NCI-H1694 (cell line): ENCODE data around the gene NUP210L.

Source experiments
- DNase-seq: peaks from one replicate; lab custom pipeline; 2025; lab: John Stamatoyannopoulos, UW

The NUP210L gene

DNA sequence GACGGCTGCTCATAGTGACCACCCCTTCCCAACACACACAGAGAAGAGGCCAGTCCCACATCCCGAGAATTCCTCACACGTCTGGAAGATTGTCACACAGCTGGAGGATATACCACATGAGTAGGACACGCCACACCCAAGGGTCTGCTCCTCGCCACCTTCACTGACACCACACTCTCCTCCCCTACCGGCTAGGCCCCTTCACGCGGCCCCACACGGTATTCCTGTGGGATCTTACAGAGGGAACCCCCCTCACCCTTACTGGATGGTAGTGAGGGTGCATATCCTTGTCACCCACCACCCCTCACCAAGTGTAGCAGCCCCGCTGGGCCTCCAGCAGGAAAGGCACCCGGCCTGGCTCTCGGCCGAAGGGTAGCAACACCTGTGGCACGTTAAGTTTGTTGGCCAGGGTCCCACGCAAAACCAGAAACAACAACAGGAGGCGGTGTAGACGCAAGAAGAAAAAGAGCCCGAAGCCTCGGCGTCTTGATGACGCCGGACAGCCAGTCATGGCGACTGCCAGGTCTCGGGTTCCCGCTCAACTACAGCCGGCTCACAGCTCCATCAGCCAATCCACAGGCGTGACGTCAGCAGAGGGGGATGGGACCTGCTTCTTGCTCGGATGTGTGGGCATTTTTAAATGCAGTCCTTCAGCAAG, at the start of gene NUP210L:
Gene NUP210L, minus strand, starts transcription at position 540 of the 658 bp plus-strand sequence.
- DNase-seq = no peak

DNA sequence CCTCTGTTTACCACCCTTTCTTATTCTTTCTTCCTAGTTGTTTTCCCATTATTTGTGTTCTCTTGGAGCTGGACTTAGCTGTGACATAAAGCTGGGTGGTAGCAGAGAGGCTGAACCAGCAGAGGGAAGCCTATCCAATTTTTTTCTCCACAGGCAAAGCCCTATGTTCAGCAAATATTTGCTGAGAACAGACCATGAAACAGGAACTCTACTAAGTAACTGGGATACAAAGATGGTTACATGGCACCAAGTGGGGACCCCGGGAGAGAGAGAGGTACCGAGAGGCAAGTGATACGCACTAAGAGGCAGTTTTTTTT, 44.6 kb upstream of the NUP210L start:
- DNase-seq = peak; percentile 31

DNA sequence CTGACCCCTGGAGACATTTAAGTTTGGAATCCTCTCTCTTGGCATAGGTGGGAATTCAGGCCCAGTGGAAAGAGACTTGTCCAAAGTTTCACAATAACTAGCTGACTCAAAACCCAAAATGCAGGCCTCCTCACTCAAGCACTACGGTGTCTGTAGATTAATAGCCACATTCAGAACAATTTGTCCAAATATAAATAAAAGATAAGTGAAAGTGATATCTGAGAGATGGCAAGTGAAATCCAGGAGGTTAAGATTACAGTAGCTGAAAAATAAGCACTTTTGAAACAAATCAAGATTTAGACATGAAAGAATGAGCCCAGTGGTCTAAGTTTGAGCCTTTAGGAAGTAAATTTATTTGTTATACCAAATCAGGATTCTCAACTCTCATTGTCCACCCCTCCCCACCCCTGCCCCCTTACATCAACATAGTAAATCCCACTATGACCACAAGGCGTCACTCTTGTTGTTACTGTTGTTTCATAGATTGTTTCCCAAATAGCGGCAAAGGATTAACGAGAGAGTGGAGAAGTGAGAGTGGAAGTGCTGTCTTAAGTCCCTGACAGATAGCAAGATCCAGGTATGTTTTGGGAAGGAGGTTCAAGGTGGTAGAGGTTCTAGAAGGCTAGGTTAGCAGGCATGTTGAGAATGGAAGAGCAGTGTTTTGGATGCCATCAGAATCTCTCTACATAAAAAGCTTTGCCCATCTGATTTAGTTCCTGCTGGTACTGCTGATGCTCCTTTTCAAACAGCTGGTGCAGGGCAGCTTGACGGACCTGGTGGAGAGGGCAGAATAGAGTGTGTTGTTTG, 44.1 kb upstream of the NUP210L start:
- DNase-seq = peak; percentile 87

DNA sequence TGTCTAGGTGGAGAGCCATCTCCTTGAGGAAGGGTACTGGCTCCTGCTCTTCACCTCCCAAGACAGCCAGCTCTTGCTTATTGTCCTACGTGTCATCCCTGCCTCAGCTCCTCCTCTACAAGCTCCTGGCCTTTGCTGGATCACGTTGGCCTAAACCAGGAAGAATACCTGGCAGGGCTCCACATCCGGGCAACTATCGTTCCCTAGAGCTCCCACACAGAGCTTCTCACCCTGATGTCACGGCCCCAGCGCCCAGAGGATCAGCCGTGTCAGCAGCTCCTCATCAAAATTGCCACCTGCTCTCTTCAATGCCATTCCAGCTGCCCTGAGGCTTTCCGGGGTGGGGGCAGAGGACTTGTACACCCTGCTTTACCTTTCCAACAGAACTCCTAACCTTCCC, 38.9 kb upstream of the NUP210L start:
- DNase-seq = peak; percentile 29

DNA sequence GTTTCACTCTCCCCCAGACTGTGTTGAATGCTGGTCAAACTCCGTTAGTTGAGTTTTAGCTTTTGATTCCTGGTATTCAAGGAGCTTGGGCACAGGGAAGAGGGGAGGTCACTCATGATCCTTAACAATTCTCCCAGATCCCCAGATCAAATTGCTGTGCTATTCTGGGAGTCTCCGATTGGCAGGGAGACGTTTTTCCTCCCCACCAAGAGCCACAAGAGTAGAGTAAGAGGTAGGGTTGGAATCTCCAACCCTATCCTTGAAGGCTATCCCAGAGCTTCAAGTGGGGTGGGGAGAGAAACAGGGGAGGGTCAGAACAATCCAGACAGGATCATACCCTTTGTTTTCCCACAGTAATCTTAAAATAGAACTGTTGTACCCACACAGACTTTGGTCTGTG, 37.6 kb upstream of the NUP210L start:
- DNase-seq = no peak

DNA sequence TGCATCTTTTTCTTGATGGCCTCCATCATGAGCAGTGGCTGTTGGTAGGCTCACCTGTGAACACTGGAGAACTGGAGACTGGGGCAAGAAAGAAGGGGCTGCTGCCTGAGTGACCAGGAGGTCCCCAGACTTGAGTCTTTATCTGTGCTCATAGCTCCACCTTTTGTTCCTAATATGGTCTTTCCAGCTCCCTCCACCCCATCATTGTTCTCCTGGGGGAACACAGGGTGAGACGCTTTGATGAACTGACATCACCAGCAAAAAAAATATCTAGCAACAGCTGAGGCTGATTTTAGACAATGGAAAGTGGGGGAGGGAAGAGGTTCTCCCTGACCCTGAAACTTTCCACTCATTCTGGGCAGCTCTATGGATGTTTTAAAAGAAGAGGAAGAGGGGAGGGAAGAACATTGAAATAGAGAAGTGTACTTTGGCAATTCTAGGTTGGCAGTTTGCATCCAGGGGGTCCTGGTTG, 37.2 kb upstream of the NUP210L start, which contains the start of gene TPM3:
Gene TPM3, minus strand, starts transcription at position 111 of the 472 bp plus-strand sequence. Its CDS starts 82 bp downstream, at position 29.
- no peak for DNase-seq

DNA sequence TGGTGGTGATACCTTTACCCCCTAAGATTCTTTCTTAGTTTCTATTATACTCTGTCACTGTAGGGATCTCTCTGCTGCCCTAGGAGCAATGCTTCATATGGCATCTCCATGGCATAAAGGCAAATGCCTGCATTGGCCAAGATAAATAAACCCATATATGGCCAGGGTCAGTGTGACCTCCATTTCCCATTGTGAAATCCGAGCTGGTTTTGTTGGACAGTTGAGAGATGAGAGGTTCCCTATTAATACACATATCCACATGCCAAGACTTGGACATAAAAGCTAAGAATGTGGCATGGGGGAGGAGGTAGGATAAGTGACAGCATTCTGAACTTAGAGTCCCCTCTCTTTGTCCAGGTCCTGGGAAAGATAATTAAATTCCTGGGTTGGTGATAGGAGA, 35.7 kb upstream of the NUP210L start:
- DNase-seq = no peak

DNA sequence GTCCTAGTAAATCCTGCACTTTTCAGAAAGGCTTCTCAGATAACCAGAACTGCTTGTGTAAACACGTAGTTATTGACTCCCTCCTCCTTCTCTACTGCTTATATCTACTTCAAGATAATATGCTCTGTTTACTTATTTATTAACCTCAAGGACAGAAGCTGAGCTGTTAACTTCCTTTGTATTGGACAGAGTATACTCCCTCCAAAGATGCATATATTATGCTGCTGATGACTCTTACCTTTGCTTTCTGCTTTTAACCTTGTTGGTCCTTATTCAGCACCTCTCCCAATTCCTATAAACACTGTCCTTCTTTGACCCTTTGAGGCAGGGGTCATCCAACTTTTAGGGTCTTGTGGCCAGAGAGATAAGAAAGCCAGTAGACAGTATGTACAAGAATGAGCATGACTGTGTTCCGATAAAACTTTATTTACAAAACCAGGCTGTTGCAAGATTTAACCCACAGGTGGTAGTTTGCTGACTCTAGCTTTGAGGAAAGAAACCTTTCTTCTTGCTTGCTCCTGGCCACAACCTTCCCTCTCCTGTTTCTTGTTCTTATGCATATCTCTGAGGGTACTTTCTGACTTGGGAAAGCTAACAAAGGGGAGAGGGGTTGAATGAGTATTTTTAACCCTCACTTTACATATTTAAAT, 32.1 kb upstream of the NUP210L start:
- no peak for DNase-seq

DNA sequence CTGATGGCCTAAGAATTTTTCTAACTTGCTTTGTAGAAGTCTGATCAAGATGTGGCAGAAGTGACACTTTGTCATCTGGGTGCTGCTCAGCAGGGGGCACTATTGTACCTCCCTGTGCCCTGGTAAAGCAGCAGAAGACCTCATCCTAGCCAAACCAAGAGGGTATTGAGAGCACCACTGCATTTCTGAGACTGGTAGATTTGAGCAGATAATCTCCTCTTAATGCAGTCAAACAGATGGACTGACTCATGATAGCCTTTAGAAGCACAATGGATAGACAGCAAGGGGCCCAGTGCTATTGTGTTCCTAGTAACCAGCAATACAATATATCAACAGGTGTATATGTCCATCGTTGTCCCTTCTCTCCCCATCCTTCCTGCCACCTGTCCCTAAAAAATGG, 31.3 kb upstream of the NUP210L start:
- peak; percentile 79 for DNase-seq

DNA sequence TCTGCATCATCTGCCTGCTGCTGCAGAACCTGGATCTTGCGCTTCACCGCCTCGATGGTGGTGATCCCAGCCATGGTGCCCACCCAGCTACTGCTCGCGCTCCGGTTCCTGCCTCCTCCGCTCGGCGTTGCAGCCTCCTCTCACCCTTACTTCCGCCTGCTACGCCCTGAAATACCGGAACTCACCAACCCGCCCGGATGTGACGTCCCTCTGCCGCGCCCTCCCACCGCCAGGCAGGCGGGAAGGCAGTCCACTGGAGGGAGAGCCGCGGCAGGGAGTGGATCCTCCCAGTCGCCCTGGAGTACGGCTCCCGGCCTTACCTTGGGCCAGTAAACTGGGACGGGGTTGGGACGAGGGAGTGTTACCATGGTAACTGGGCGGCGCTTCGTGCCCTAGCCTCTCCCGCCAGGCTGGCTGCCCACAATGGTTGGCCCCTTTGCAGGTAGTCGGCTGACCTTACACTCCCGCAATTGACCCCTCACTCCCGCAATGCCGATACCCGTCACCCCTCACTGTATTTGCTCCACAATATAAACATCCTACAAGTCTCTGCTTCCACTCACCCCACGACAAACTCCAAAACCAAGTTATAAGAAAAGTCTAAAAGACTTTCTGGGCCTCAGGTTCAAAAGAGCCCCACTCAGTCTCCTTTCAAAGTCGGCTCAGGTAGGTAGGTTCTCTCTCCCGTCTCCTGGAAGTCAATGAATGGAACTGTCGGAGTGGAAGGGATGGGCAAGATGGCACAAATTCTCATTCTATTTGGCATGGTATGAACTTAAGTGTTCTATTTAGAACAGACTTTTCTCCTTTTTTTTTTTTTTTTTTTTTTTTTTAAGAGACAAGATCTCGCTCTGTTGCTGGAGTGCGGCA, 28.4 kb upstream of the NUP210L start:
- peak; percentile 99 for DNase-seq

DNA sequence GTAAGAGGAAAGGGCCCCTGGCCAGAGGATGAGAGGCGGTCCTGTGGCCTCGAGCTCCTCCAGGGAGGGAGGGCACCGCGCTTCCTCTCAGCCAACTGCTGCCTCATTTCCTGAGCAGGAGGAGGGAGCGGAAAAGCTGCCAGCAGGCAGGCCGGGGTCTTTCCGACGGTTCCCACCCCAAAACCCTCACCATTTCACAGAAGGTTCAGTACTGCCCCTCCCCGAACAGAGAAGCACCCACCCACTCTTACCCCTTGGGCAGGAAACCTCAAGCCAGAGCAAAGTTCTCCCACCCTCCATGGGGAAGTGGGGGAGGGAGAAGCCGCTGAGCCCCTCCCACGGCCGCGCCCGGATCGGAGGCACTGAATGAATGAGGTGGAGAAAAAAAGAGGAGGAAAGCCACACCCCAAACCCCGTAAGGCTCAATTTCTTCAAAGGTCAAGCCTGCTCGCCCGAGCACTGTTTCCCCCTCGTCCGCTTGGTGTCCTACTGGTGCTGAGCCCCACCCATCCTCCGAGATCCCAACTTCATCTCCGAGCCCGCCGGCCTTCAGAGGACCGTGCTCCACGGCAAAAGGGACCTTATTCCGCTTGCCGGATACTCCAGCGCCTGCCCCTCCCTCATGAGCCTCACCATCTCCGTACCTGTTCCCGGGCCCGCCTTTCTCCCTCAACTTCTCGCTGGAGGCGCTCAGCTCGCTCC, 27.6 kb upstream of the NUP210L start:
- peak; percentile 53 for DNase-seq

DNA sequence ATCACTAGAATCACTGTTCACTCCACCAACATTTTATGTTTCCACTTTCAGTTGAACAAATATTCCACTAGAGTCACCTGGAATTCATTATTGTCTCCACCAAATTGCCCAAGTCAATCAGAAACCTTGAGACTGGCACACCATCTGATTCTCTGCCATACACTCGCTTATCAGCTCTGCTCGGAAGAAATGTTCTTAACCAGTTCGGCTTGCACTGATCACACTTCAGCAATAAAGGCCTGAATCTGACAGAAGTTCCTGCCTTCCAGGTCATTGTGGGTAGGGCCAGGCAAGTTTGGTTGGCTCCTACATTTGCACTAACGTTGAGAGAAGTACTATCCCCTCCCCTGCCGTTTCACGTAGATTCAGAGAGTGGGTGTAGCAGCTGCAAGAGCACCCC, 27.1 kb upstream of the NUP210L start:
- no peak for DNase-seq

DNA sequence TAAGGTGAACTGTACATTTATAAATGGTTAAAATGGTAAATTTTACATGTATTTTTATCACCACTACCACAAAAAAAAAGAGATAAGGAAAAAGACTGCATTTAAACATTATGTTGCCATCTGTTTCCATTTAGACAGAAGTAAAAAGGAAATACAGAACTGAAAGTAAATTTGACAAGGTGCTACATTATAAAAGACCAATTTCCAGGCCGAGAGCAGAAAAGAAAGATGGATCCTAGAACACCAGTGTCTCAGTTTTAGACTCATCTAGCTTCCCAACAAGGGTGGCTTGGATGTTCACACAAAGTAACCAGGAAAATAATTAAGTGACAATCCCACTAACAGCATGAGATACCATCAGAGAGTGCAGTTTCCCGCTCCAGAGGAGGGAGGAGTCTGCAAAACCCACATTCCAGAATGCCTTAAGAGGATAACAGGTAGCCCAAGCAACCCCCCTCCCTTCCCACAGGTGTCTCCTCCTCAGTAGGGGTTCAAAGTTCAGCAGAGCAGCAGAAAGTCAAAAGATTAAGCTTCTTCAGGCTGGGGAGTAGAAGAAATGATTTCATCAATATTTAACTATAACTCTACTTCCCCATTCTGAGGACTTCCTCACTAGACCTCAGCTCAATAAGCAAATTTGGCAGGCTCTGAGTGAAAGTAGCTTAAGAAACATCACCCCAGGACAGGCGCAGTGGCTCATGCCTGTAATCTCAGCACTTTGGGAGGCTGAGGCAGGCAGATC, 25.2 kb upstream of the NUP210L start:
- no peak for DNase-seq

DNA sequence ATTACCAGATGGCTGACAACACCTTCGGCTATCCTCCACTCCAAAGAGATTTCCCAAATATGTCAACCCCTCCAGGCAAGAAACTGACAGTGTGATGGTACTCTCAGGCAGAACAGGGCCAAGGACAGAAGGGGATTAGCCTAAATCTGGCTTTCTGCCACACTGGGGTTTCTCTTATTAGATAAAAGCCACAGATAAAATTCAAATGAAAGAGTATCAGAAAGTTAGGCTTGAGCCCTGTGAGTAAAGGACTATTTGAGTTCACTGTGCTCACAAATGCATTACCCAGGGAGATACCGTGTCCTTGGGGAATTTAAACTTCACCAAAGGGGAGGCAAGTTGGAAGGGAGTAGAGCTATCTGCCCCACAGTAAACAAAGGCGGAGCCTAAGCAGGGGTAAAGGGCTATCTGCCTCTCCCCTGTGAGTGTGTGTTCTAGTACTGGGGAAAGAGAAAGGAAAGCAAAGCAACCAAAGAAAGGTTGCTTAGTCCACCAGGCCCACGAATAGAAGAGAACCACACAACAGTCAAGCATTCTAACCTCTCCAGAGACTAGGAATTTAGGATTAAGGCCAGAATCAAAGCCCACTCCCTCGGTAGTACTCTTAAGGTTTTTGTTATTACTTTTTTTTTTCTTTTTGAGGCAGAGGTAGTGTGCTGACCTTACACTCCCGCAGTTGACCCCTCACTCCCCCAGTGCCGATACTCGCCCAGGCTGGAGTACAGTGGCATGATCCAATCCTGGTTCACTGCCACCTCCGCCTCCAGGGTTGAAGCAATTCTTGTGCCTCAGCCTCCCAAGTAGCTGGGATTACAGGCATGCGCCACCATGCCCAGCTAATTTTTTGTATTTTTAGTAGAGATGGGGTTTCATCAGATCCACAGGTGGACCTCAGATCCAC, 24.3 kb upstream of the NUP210L start:
- DNase-seq = no peak

DNA sequence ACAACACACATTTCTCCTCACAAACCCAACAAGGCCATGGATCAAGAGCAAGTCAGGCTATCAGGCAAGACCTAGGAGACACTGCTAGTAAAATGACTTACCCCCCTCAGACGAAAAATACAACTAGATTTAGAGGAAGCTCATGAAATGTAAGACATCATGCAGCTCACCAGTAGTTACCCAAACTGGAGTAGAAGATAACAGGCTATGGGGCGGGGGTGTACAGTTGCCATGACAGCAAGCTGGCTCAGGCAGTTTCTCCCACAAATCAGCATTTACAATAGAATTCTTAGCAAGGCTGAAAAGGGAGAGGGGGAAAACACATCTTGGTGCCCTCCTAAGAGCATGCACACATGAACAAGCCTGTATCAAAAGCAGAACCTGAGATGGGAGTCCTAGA, 23.1 kb upstream of the NUP210L start:
- DNase-seq = no peak

DNA sequence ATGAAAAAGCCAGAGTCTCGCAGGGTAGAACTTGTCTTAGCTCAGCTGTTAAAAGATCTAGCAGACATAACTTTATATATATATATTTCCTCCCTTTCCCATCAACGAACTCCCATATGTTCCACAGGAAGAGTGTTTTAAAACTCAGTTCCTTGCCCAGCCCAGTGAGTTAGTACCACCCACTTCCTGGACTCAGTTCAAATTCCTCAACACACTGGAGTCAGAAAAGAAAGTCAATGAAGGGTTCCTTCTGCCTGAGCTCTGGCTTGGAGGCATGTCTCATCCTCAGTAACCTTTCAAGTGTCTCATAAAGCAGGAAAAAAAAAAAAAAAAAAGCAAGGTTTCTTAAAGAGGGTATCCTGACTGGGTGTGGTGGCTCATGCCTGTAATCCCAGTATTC, 21.5 kb upstream of the NUP210L start:
- DNase-seq = no peak

DNA sequence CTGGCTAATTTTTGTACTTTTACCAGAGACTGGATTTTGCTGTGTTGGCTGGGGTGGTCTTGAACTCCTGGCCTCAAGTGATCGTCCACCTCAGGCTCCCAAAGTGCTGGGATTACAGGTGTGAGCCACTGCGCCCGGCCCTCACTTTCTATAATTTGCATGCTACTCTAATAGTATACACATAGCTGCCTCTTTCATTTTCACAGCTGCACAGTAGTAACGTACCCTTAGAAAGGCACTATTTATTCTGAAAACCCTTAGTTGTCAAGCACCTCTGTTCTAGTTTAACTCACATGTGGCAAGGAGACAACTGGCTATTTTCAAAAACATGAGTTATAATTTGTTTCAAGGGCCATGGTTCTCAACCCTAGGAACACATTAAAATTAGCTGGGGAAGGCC, 19.8 kb upstream of the NUP210L start:
- no peak for DNase-seq

DNA sequence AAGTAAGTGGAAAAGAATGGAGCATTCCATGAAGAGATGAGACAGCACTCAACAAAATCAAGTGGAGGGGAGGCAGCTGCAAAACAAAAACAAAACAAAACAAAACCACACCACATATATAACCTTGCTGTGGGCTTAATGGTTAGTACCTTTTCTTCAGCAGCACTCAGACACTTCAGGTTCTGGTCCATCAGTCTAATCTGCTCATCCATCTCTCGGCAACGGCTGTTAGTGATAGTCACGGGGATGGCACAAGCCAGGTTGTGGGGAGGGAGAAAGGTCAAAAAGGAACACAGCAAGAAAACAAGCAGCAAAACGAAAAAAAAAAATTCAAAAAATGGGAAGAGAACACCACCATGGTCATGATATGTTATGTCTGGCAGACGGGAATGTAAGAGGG, 17.0 kb upstream of the NUP210L start:
- DNase-seq = no peak

DNA sequence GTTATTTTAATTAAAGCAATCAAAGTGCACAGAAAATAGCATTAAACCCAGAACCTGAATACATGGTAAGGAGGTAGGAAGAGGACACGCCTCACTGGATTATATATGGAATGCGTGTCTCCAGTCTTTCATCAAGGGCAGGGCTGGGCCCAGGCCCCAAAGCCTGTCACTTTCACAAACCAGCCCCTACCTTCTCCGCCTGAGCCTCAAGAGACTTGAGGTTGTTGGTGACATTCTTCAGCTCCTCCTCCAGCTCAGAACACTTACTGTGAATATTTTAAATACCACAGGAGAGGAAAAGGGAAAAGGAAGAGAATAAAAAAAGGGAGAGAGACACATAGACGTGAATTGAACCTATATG, 16.3 kb upstream of the NUP210L start:
- no peak for DNase-seq
